ENCODE data around the gene SHOX.

- no peak for TF ChIP-seq EZH2 (IDR thresholded peaks at IDR 0.05; ENCODE audit: borderline replicate concordance, low read depth, low read length, severe bottlenecking)
- no peak for TF ChIP-seq CTCF (IDR thresholded peaks at IDR 0.05; ENCODE audit: borderline replicate concordance, extremely low read depth, low read length, poor library complexity, severe bottlenecking)
These were observed 10.1 kb downstream of the SHOX start for GRCh38 chrX:640641-641040.
